ENCODE measurements around the gene FCHSD2.
A peak's percentile ranks its signal among the peaks of the same experiment; 100 is the strongest.
"Not testable (repeated sequence)": the region's sequence is repeated elsewhere in the genome, so short reads cannot be mapped to it uniquely, and the experiment has no call there.

FCHSD2 gene

DNA sequence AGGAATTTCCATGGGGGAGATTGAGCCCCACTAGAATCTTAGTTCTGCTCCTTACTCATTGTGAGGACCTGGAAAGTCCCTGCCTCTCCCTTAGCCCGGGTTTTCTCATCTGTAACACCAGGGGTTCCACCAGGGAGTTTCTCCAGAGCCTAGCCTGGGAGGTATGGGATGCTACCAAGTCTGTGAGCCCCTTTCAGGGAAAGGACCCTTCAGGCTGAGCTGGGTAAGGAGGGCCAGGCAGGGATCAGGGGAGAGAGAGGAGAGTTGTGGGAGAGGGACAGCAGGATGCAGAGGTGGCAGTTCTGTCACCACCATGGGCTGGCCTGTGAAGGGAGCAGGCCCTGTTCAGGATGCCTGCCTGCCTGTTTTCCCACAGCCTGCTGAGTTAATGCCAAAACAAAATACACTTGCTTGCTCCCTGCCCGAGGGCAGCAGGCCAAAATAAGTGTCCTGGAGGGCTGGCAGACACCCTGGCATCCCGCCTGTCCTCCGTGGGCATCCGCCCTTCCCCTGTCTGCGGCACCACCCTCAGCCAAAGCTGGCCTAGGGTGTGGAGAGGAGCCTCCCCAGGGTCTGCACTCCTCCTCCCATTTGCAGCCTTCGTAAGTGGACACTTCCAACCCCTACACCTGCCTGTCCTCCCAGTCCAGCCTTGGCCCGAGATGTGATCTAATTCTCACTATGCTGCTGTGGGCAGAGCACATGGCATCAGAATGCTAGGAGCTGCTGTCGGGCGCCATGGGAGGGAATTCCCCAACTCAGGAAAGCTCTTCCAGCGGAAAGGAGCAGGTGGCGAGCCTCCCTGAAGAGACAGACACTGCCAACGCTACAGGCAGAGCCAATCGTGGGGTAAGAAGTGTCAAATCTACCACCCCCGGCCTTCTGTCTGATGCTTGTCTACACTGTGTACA, 5.9 kb upstream of the FCHSD2 start:
- DNase-seq, result no peak

DNA sequence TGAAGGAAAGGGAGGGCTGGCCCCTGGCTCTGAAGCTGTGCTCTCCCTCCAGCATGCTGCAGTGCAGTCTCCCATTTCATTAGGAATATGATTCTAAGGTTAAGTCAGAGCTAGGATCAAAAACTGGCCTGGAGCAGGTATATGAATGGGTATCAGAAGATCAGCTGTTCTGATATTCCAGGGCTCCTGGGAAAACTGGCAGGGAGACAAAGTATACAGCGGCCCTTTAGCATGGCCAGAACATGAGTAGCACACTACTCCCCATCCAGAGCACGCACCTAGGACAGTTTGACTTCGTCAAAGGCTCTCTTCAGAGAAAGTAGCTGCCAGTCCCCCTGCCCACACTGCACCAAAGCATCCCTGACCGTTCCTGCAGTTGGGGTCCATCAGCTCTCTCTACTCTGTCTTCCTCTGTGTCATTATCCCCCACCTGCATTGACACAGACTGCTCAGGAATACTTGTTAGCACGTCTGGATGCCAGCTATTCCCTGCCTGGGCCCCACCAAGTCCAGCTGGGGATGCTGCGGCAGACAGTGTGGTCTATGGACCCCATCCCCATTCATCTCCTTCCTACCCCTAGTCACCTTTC, 4.0 kb upstream of the FCHSD2 start:
- DNase-seq, result no peak

DNA sequence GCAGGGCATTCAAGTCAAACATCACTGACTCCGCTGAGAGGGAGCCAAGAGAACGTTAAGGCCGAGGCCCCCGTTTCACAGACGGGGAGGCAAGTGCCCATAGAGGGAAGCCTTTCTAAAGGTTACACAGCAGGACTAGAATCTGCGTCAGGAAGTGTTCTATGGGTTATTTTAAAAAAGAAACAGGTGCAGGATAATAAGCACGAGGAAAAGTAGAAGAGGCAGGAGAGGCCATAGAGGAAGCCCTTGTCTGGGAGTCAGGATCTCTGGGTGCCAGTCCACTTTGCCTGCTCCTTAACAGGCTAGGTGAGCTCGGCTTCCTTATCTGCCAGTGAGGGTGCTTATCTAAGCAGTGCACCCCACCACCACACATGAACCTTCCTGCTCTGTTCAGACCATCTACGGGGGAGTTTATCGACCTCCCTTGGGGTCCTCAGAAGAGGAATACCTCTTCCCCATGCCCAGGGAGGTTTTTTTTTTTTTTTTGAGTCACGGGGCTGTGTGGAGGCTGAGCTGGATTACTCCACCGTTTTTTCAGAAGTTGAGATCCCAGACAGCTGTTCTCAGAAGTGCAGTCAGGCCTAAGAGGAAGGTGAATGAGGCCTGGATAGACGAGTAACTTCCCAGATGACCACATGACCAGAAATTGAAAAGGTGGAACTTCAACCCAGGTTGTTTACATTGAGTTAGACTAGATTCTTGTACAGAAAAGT, 1.2 kb upstream of the FCHSD2 start:
- no peak for DNase-seq

- DNase-seq, result peak; percentile 24 to 68
These were observed 600 bp downstream of the FCHSD2 start for GRCh38 chr11:73141309-73142127.

- DNase-seq, result no peak
These were observed 1.1 kb downstream of the FCHSD2 start for GRCh38 chr11:73141031-73141308.

- no peak for DNase-seq
These were observed 1.7 kb downstream of the FCHSD2 start for GRCh38 chr11:73140213-73141030.

GRCh38 chr11:73139476-73140198, 2.5 kb downstream of the FCHSD2 start:
- DNase-seq, result no peak

- no peak for DNase-seq
These were observed 4.2 kb downstream of the FCHSD2 start for GRCh38 chr11:73137944-73138274.

DNA sequence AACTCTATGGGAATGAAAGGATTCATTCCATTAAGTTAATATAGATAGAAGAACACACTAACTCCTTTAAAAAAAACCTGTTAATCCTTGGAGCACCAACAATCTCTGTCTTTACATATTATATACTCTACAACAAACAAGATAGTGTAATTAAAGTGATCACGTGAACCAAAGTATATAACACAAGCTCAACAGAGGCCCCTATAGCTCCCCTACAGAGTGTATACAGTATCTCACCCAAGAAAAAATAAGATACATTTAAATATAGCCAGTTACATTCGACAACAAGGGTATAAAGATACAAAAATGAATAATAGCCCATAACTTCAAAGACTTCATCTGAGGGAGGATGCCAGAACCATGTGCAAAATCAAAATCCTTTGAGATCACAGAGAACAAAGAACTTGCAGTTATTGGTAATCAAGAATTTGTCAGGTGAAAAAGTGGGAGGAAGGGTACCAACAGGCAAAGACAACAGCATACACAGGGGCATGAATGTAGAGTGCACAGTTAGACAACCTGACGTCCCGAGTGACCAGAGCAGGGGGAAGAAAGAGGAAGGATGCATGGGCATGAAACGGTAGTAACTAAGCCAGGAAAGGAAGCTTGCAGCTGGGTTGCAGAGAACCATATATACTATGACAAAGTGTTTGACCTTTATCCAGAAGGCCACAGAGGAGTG, 4.7 kb downstream of the FCHSD2 start:
- DNase-seq, result no peak

- DNase-seq, result not testable (repeated sequence)
These were observed 5.4 kb downstream of the FCHSD2 start for GRCh38 chr11:73136722-73137121.

GRCh38 chr11:73135346-73136284, 6.5 kb downstream of the FCHSD2 start:
- DNase-seq, result no peak

DNA sequence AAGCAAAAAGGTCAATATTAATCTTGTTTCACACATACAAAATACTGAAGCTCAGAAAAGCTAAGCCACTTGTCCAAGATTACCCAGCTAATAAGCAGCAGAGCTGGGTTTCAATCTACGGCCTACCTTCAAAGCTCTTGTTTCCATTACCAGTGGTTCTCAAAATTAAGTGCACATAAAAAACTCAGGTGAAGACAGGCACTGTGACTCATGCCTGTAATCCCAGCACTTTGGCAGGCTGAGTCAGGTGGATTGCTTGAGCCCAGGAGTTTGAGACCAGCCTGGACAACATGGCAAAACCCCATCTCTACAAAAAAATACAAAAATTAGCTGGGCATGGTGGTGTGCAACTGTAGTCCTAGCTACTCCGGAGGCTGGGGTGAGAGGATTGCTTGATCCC, 9.8 kb downstream of the FCHSD2 start:
- not testable (repeated sequence) for DNase-seq

GRCh38 chr11:73130181-73130580, 11.9 kb downstream of the FCHSD2 start:
- no peak for DNase-seq

- DNase-seq, result no peak
These were observed 12.9 kb downstream of the FCHSD2 start for GRCh38 chr11:73129198-73129597.

DNA sequence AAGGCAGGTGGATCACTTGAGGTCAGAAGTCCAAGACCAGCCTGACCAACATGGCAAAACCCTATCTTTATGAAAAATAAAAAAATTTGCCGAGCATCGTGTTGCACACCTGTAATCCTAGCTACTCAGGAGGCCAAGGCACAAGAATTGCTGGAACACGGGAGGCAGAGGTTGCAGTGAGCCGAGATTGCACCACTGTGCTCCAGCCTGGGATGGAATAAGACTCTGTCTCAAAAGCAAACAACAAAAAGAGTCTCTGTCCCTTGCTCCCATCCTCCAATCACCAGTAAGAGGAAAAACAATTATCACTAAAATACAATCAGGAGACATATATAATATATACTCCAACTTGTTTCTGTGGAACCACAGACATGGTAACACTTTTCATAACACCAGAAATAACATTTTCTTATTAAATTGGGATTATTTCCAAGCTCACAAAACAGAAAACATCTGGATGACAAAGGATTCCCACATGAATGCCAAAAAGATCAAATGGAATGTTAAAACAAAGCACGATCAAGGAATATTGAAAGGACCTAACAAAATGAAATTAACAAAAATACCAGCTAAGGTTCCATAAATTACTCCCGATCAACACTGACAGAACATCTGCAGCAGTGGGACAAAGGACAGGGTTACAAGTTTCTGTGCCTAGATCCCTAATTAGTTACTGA, 15.2 kb downstream of the FCHSD2 start:
- DNase-seq, result no peak

DNA sequence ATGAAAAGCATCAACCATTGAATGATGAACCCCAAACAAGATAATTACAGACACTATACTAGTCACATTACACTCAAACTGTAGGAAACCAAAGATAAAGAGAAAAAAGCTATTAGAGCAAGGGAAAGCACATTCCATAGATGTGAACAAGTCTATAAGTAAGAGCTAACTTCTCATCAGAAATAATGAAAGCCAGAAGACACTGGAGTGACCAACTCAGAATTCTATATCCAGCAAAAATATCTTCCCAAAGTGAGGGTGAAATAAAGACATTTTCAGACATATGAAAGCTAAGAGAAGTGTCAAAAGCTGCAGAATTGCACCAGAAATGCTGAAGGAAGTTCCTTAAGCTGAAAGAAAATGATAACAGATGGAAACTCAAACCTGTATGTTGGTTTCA, 17.3 kb downstream of the FCHSD2 start:
- DNase-seq, result no peak

- not testable (repeated sequence) for DNase-seq
These were observed 18.2 kb downstream of the FCHSD2 start for GRCh38 chr11:73123892-73124291.

DNA sequence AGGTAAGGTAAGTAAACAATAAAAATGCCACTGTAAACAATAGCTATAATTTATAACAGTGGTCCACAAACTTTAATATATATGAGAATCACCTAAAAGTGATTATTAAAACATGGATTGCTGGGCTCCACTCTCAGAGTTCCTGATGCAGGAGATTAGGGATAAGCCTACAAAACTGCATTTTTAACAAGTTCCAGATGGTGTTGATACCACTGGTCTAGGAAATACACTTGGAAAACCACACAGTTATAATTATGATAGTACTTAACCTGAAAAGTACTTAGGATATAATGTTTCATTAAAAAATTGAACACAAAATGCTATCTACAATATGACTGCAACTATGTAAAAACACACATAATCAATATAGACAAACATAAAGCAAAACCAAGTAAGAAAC, 20.4 kb downstream of the FCHSD2 start:
- no peak for DNase-seq

DNA sequence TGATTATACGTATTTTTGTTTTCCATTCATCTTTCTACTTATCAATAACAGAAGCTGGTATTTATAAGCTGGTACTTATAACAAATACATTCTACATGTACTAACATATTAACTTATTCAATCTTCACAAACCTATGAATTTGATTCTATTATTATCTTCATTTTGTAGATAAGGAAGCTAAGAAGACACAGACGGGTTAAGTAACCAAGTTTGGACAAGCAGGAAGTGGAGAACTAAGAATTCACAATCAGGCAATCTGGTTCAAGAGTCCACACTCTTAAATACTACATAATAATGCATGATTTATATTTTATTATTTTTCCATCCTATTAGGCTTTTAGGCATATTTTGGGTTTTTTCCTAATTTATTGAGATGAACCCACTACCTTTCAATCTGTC, 25.0 kb downstream of the FCHSD2 start:
- no peak for DNase-seq
